ACHN (cell line): ENCODE results near the gene YPEL1.
A peak's percentile ranks its signal among the peaks of the same experiment; 100 is the strongest.
"Not testable (repeated sequence)": the region's sequence is repeated elsewhere in the genome, so short reads cannot be mapped to it uniquely, and the experiment has no call there.

Experiments
- DNase-seq: peaks from one replicate; pipeline ENCODE4 v3.0.0-alpha.2; 2015
- in situ Hi-C: cut with HindIII; loops from 2 replicates; pipeline ENCODE4 v1.10.0; 2017; ENCODE audit warnings: low sequenced_read_pairs, low pct_ligation_motif_present, low pct_unique_long_range_greater_than_20kb

The YPEL1 gene

GRCh38 chr22:21727159-21727558, 8.4 kb downstream of the YPEL1 start:
- DNase-seq = no peak
- in situ Hi-C loops = no loop called here

DNA sequence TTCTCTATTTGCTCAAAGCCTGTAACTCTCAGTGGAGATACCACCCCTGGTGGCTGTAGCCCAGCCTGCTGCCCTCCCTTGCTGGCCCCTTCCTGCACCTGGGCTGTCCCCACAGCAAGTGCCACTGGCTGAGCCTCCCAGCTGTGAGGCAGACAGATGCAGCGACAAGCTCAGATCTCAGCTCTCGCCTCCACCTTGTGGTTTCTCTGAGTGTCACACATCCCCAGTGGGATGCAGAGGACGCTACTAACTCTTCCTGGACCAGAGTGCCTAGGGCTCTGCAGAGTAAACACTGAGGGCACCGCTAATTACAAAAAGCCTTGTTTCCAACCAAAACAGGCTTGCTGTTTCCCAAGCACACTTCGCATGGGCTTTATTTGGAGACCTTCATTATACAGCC, 8.9 kb downstream of the YPEL1 start:
- peak; percentile 9 for DNase-seq
- in situ Hi-C loops = no loop called here

DNA sequence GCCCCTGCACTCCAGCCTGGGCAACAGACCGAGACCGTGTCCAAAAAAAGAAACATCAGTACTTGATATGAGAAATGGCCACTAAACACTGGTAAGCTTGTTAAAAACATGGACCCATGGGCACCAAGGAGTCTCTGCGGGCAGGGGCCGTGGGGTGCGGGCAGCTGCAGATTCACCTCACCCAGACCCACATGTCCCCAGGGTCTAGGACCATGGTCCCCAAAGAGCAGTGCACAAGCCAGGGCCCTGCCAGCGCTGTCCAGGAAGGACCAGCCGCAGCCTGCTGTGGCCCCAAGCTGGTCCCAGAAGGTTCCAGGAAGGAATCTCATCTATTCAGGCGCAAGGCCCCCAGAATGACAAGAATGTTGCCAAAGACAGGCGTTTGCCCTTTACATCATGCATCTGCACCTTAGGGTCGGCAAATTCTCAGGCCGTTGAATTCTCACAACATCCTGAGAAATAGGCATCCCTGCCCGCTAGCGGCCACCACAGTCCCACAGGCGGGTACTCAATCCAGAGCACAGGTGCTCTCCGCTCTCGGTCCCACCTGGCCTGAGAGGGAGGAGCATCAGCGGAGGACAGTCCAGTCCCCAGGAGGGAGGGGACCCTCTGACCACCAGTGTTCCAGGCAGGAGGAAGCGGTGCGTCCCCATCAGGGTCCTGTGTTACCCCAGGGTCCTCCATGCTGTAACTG, 9.5 kb downstream of the YPEL1 start:
- no peak for DNase-seq
- in situ Hi-C loops = no loop called here

- in situ Hi-C loops, DNase-seq: not testable (repeated sequence)
Measured at GRCh38 chr22:21724496-21724895, 11.1 kb downstream of the YPEL1 start.

- in situ Hi-C loops = not testable (repeated sequence)
Measured at GRCh38 chr22:21721195-21721852, 14.3 kb downstream of the YPEL1 start.

GRCh38 chr22:21720191-21720859, 15.3 kb downstream of the YPEL1 start:
- in situ Hi-C loops, DNase-seq: not testable (repeated sequence)

More at GRCh38 chr22:21721195-21721852, 14.3 kb downstream of the YPEL1 start:
- not testable (repeated sequence) for DNase-seq

DNA sequence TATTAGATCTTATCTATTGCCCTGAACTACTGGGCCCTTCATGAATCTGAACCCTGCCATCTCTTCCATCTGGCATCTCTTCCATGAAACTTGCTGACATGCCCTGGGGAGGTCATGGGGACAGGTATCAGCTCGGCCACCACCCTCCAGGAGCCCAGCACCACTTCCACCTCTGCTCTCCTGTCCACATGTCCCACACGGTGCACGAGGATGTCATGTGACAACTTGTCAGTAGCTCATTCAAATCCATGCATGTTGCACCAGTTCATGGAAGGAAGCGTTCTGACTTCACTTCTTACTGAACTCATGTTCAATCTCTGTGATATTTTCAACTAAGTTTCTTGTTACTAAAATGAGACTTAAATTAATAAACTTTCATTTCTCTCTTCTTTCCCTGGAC, 16.6 kb downstream of the YPEL1 start:
- no peak for DNase-seq
- in situ Hi-C loops = no loop called here

GRCh38 chr22:21718499-21718898, 17.1 kb downstream of the YPEL1 start:
- in situ Hi-C loops = no loop called here
- DNase-seq = no peak

DNA sequence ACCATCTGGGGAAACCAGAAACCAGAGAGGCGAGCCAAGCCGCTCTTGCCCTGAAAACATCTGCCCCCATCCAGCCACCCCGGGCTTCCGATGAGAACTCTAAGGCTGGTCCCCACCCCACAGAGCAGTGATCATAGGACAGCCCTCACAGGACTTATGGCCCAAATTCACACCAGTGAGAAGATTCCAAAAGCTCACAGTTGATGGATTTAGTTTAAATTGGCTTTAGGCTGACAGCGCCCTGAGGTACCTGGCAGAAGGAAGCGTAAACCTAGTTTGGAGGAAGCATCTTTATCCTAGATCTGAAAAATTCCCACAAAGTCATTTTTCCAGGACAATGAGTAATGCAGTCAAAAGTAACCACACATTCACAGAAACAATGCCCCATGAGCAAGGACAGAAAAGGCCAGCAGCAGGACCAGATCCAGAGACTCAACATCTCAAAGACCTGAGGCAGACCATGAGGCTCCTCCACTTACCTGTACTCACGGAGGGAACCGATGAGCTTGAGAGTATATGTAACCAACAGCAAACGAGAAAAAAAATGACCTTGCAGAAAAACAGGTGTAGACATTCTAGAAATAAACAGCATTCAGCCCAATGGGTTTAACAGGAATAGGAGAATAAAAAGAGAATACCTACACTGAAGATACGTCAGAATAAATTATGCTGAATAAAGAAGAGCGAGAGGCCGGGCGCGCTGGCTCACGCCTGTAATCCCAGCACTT, 19.0 kb downstream of the YPEL1 start:
- in situ Hi-C loops, DNase-seq: not testable (repeated sequence)

DNA sequence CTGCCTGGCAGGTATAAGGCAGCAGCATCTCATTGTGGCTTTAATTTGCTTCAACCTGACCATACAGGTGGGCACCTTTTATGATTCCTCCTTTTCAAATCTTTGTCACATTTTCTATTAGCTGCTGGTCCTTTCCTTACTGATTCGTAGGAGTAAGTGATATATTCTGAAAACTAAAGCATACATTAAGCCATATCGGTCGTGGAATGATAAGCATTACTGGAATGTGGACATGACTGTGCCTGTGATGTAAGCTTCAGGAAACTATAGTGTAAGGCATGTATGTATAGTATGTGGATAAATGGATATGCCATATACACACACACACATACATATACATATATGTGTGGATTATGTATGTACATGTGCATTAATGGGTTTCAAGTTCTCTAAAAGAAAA, 20.8 kb downstream of the YPEL1 start:
- in situ Hi-C loops = no loop called here

GRCh38 chr22:21714059-21714770, 21.4 kb downstream of the YPEL1 start:
- in situ Hi-C loops = no loop called here

More for the DNA sequence above, 20.8 kb downstream of the YPEL1 start:
- no peak for DNase-seq

GRCh38 chr22:21713428-21714058, 22.1 kb downstream of the YPEL1 start:
- in situ Hi-C loops = no loop called here
- no peak for DNase-seq

More at GRCh38 chr22:21714059-21714770, 21.4 kb downstream of the YPEL1 start:
- no peak for DNase-seq

- in situ Hi-C loops = no loop called here
- peak; percentile 67 for DNase-seq
Measured at GRCh38 chr22:21712751-21713427, 22.7 kb downstream of the YPEL1 start.

GRCh38 chr22:21711851-21712250, 23.7 kb downstream of the YPEL1 start:
- in situ Hi-C loops = no loop called here
- DNase-seq = no peak

DNA sequence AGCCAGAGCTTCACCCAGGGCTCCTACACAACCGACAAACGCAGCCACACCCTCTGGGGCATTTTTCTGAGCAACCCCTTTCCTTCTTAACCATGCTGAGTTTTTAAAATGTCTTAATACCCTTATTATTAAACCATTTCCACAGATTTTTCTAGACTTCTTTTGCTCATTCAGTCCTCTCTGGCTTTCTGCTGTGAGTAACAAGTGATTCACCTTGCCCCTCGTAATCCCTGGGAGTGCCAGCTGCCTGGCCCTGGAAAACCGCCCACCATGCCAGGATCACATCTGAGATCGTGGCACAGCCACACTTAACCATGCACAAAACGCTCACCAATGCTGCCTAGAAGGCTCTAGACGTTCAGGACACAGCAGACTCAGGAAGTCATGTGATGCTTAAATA, 25.4 kb downstream of the YPEL1 start:
- peak; percentile 3 for DNase-seq
- in situ Hi-C loops = no loop called here

DNA sequence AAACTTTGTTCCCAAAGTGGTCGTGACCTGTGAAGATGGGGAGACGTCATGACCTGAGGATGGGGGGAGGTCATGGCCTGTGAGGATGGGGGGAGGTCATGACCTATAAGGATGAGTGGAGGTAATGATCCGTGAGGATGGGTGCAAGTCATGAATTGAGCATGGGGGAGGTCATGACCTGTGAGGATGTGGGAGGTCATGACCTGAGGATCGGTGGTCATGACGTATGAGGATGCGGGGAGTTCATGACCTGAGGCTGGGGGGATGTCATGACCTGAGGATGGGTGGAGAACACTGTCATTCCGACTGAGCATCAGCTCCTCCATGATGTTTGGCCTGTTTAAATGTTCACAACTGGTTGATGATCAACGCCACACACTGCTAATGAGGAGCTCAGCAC, 25.9 kb downstream of the YPEL1 start:
- in situ Hi-C loops = no loop called here
- DNase-seq = no peak

- in situ Hi-C loops = no loop called here
- DNase-seq = no peak
Measured at GRCh38 chr22:21708960-21709359, 26.6 kb downstream of the YPEL1 start.
